GM19099 (cell line): Measurements from ENCODE around the gene SLFN13.

Experiments
- POLR2A ChIP-seq: IDR thresholded peaks from 3 replicates; pipeline ENCODE4 v1.6.1; 2011; ENCODE audit warnings: low read depth; ENCODE audit not compliant: insufficient read length; ENCODE audit errors: extremely low read depth

The SLFN13 gene

DNA sequence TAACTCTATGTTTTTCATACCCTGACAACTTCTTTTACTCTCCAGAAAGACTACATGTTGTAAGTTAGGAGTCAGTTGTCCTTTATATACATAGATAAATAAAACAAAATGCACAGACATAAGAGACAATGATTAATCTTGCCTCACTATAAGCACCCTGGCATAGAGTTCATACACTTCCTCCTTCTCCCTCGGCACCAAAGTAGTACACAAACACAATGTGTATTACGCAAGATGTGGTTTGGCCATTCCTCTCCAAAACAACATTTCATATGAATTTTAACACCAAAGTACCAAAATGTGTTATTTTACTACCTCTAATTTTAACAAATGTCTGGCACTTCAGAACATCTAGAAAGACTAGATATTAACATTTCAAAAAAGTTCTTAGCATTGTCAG lies 57.9 kb downstream of the SLFN13 start:
- TF ChIP-seq POLR2A: no peak

DNA sequence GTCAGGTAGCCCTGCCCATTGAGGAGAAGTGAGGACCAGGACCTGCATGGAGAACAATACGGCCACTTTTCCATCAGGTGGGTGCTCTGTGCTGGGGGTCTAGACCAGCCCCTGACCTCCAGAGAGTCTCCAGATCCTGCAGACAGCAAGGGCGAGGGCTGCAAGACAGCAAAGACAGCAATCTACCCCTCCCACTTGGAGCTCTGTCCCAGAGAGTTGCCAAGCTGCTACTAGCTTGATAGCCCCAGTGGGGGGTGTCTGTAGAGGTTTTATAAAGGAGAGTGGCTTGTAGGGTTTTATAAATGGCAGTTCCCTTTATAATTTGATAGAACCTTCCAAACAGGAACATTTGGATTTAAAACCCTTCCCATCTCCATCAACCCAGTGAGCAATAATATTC lies 58.4 kb downstream of the SLFN13 start:
- TF ChIP-seq POLR2A: no peak

GRCh38 chr17:35387496-35387895 lies 61.1 kb downstream of the SLFN13 start:
- no peak for TF ChIP-seq POLR2A
